PC-3 (cell line): ENCODE data around the gene PDGFRA. TPM values are rescaled to one million over a fixed set of nuclear protein-coding genes. Genes with fewer than 3 reads are reported as not detected.

Experiments
- ATAC-seq: fragments of 200-7000 bp; cut with Tn5 transposase; 2 replicates; pipeline ENCODE4 v1.9.1; 2020; ENCODE audit warnings: mild to moderate bottlenecking, moderate library complexity
- BruUV-seq: library from RNA; stranded (reverse); fragments of 400-500 nt; replicated peaks from 2 replicates; lab custom pipeline; 2021; lab: Mats Ljungman, UMichigan
- CTCF ChIA-PET: fragments of 300-600 bp; sonication (Branson Sonifier 250); formaldehyde crosslinking; loops from one replicate; lab custom pipeline; 2022; ENCODE audit warnings: antibody characterized with exemption; lab: Charles Lee
- POLR2A ChIA-PET: fragments of 300-600 bp; sonication (Branson Sonifier 250); formaldehyde crosslinking; loops from one replicate; lab custom pipeline; 2022; ENCODE audit warnings: antibody characterized with exemption; ENCODE audit not compliant: unreplicated experiment; lab: Charles Lee
- DNase-seq: peaks from one replicate; pipeline ENCODE4 v3.0.0-alpha.2; 2015
- H2AFZ ChIP-seq: fragments of 300-600 bp; sonication (generic); 2 replicates; pipeline ENCODE4 v1.6.0; 2016; ENCODE audit warnings: antibody characterized with exemption, low read length
- H3F3A ChIP-seq: fragments of 300-600 bp; sonication (generic); one replicate; pipeline ENCODE4 v1.6.0; 2017; ENCODE audit warnings: antibody characterized with exemption, low read length, control low read depth, mild to moderate bottlenecking; ENCODE audit not compliant: unreplicated experiment
- H3K27ac ChIP-seq: fragments of 300-600 bp; sonication (generic); 2 replicates; pipeline ENCODE4 v1.5.1; 2016; ENCODE audit warnings: mild to moderate bottlenecking, low read length
- H3K27me3 ChIP-seq: fragments of 300-600 bp; sonication (generic); 2 replicates; pipeline ENCODE4 v1.6.1; 2016; ENCODE audit warnings: low read length, mixed read lengths
- H3K36me3 ChIP-seq: fragments of 300-600 bp; sonication (generic); 2 replicates; pipeline ENCODE4 v1.6.1; 2016; ENCODE audit warnings: low read depth, mixed run types, low read length, mixed read lengths
- H3K4me1 ChIP-seq: fragments of 300-600 bp; sonication (generic); 2 replicates; pipeline ENCODE4 v1.5.1; 2016; ENCODE audit warnings: low read length; ENCODE audit not compliant: insufficient read depth
- H3K4me2 ChIP-seq: fragments of 300-600 bp; sonication (generic); 2 replicates; pipeline ENCODE4 v1.6.0; 2016; ENCODE audit warnings: low read length
- H3K4me3 ChIP-seq: fragments of 300-600 bp; sonication (generic); 2 replicates; pipeline ENCODE4 v1.5.1; 2016; ENCODE audit warnings: mild to moderate bottlenecking, low read length, mixed read lengths
- H3K79me2 ChIP-seq: fragments of 300-600 bp; sonication (generic); 2 replicates; pipeline ENCODE4 v1.6.1; 2017; ENCODE audit warnings: low read length, mixed read lengths
- H3K9ac ChIP-seq: fragments of 300-600 bp; sonication (generic); 2 replicates; pipeline ENCODE4 v1.6.0; 2016; ENCODE audit warnings: mild to moderate bottlenecking, low read length
- H3K9me2 ChIP-seq: fragments of 300-600 bp; sonication (generic); replicated peaks from 2 replicates; pipeline ENCODE4 v1.6.1; 2016; ENCODE audit warnings: mixed run types, low read length, mixed read lengths
- H3K9me3 ChIP-seq: fragments of 300-600 bp; sonication (generic); 2 replicates; pipeline ENCODE4 v1.6.1; 2016; ENCODE audit warnings: low read length, mixed read lengths
- H4K20me1 ChIP-seq: fragments of 300-600 bp; sonication (generic); 2 replicates; pipeline ENCODE4 v1.6.1; 2016; ENCODE audit warnings: low read length, mixed read lengths
- CTCF ChIP-seq: fragments of 300-600 bp; sonication (generic); conservative IDR thresholded peaks from 2 replicates; pipeline ENCODE4 v1.5.1; 2017; ENCODE audit warnings: antibody characterized with exemption, low read depth, mild to moderate bottlenecking, low read length
- EZH2 ChIP-seq: fragments of 300-600 bp; sonication (generic); IDR thresholded peaks from one replicate; pipeline ENCODE4 v1.6.1; 2017; ENCODE audit warnings: antibody characterized with exemption, mild to moderate bottlenecking, low read length; ENCODE audit not compliant: unreplicated experiment
- EZH2phosphoT487 ChIP-seq: fragments of 300-600 bp; sonication (generic); IDR thresholded peaks from 2 replicates; pipeline ENCODE4 v1.6.1; 2018; ENCODE audit warnings: mild to moderate bottlenecking, antibody characterized with exemption, low read length, borderline replicate concordance
- intact Hi-C: fragments of 100-400 bp; cut with micrococcal nuclease; formaldehyde crosslinking; loops from 2 replicates; pipeline ENCODE4 v1.9.0; 2023
- total RNA-seq: library from RNA; depleted of rRNA; stranded (reverse); fragments of >200 nt; gene quantifications from 2 replicates; pipeline ENCODE4 v1.2.3, GENCODE V29; 2014

Gene PDGFRA
- total RNA-seq, 1 experiment from 2014 or later = 1.1 TPM

DNA sequence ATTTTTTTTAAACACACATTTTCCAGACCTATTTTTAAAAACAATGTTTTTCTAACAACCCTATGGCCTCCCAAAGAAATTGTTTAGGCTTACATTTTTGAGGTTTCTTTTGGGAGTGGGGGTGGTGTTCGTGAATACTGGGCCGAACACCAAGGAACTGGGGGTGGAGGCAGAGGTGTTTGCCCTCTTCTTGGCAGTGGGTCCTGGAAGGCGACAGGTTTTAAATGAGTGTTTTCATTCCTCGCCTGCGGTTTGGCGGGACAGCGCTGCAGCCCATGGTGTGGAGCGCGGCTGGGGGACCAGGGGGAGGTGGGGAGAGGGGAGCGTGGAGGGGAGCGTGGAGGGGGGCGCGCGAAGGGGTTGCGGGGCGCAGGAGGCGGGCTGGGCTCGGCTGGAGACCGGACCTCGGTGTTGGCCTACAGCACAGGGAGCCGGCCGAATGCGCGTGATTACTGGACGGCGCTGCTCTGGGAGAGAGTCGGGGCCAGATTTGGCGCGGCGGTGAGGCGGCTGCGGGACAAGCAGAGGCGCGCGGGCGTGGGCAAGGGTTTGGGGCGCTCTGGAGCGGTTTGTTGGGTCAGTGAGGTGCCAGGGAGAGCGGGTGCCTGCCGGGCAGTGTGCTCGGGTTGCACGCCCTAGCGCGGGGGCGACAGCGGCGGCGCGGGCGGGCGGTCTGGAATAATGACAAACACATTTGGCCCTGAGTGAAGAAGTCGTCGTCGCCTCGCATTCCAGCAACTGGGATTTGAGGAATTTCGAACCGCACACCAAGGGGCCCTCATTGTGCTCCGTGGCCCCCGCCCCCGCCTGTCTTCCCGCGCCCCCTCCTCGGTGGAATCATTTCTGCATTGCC, 764 bp downstream of the PDGFRA start:
- POLR2A ChIA-PET = interaction anchor here (0.6 kb wide), 1 partner anchor 175 kb away, joined by 11 read pairs; no protein-coding TSS in a partner anchor
- Histone ChIP-seq H3K4me1 (peaks cover 50% of the 10 kb centered on the region), H4K20me1 (no peaks in the 10 kb centered on the region), H3K27me3 (peaks cover 40% of the 10 kb centered on the region), H2AFZ (peak overlapping the region; percentile 75), H3F3A (no peaks in the 10 kb centered on the region), H3K27ac (no peak overlapping the region), H3K4me2 (peak overlapping the region; percentile 98), H3K4me3 (peak overlapping the region; percentile 61), H3K9ac (0 out of 2 replicates have a peak overlapping the region, but pooled peaks have one; percentile 6), H3K9me3 (no peaks in the 10 kb centered on the region), H3K36me3 (no peaks in the 10 kb centered on the region), H3K9me2 (no peaks in the 10 kb centered on the region), H3K79me2 (no peaks in the 10 kb centered on the region)
- DNase-seq (no peak), ATAC-seq (no peak)
- TF ChIP-seq CTCF = no peak
- TF ChIP-seq EZH2 = peak; percentile 47
- no peak for TF ChIP-seq EZH2phosphoT487
- CTCF ChIA-PET = interaction anchor here (0.6 to 0.7 kb wide), 2 partner anchors 11 to 452 kb away, joined by 3 read pairs; no protein-coding TSS in a partner anchor
- no TSS peak for BruUV-seq
- intact Hi-C loops = loop anchor here (2.0 to 10.0 kb wide), 9 partner anchors 527 to 1565 kb away; no protein-coding TSS in a partner anchor

DNA sequence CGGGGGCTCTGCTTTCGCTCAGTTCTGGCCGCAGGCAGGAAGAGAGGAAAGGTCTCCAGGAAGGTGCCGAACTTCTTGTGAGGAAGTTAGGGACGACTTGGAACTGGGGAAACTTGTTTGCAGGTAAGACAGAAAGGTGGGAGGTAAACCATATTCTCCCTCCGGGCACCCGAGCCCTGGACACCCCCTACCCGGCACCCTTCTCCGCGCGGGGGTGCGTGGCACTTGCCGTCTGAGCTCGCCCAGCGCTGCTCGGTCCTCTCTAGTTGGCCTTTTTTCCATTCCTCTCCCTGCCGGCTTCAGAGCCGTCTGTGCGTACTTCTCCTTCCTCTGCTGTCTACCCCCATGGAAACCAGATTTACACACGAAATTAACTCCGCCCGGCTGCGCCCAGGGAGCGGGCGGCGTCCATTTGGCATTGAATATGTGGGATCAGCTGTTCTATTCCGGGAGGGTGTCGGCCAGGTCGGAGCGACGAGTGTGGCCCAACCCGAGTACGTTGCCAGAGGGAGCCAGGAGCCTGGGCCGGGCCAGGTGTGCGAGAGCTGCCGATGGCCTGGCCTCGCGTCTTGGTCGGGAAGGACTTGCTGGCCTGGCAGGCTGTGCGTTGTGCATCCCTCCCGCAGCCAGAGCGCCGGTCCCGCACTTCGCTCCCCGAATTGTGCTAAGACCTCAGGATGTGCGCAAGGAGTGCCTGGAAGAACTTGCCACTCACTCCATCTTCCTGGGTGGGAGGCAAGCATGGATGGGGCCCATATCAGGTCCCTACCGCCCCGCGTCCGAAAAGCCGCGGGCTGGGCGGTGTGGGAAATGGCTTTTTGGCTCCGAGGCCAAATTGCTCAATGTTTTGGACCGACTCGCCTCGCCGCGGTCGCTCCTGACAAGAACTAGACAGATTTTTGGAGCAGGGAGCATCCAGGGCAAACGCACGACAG, 1.7 kb downstream of the PDGFRA start:
- ChIA-PET POLR2A (no interaction called here), CTCF (no interaction called here)
- ATAC-seq = no peak
- H3F3A ChIP-seq = no peaks in the 10 kb centered on the region
- peaks cover 40% of the 10 kb centered on the region for H3K27me3 ChIP-seq
- H3K9me3 ChIP-seq = no peaks in the 10 kb centered on the region
- DNase-seq = no peak
- H4K20me1 ChIP-seq = no peaks in the 10 kb centered on the region
- BruUV-seq = no TSS peak
- no peak overlapping the region for H3K9ac ChIP-seq
- no peaks in the 10 kb centered on the region for H3K36me3 ChIP-seq
- H3K9me2 ChIP-seq = no peaks in the 10 kb centered on the region
- H3K4me2 ChIP-seq = peak overlapping the region; percentile 98
- H3K79me2 ChIP-seq = no peaks in the 10 kb centered on the region
- peaks cover 48% of the 10 kb centered on the region for H3K4me1 ChIP-seq
- H3K27ac ChIP-seq = no peak overlapping the region
- intact Hi-C loops = loop anchor here (2.0 to 10.0 kb wide), 6 partner anchors 738 to 1566 kb away; no protein-coding TSS in a partner anchor
- H3K4me3 ChIP-seq = peak overlapping the region; percentile 61
- TF ChIP-seq EZH2phosphoT487 = no peak; the same call in 1 of the 2 replicates
- TF ChIP-seq EZH2 = peak; percentile 89
- H2AFZ ChIP-seq = peak overlapping the region; percentile 75

GRCh38 chr4:54231419-54231767, 2.3 kb downstream of the PDGFRA start:
- H3K4me1 ChIP-seq = peaks cover 42% of the 10 kb centered on the region
- H3K9me2 ChIP-seq = no peaks in the 10 kb centered on the region
- no peaks in the 10 kb centered on the region for H3K36me3 ChIP-seq
- H3K4me2 ChIP-seq = no peak overlapping the region
- H3K9ac ChIP-seq = no peak overlapping the region
- H3F3A ChIP-seq = no peaks in the 10 kb centered on the region
- ATAC-seq = no peak
- no peak for DNase-seq
- peaks cover 40% of the 10 kb centered on the region for H3K27me3 ChIP-seq
- CTCF ChIA-PET = interaction anchor here (0.6 kb wide), 1 partner anchor 15 kb away, joined by 5 read pairs; no protein-coding TSS in a partner anchor
- H3K27ac ChIP-seq = no peak overlapping the region
- H4K20me1 ChIP-seq = no peaks in the 10 kb centered on the region
- no TSS peak for BruUV-seq
- intact Hi-C loops = loop anchor here (2.0 to 10.0 kb wide), 6 partner anchors 739 to 1567 kb away; no protein-coding TSS in a partner anchor
- H3K4me3 ChIP-seq = no peak overlapping the region
- H3K9me3 ChIP-seq = no peaks in the 10 kb centered on the region
- POLR2A ChIA-PET = no interaction called here
- no peaks in the 10 kb centered on the region for H3K79me2 ChIP-seq
- TF ChIP-seq CTCF (no peak), EZH2 (no peak), EZH2phosphoT487 (no peak)
- H2AFZ ChIP-seq = no peak overlapping the region
